Central memory CD4-positive, alpha-beta T cell (primary cell): ENCODE data around the gene NCMAP.
A peak's percentile ranks its signal among the peaks of the same experiment; 100 is the strongest.

Experiments
- DNase-seq: peaks from one replicate; pipeline ENCODE4 v3.0.0; 2022

Gene NCMAP

DNA sequence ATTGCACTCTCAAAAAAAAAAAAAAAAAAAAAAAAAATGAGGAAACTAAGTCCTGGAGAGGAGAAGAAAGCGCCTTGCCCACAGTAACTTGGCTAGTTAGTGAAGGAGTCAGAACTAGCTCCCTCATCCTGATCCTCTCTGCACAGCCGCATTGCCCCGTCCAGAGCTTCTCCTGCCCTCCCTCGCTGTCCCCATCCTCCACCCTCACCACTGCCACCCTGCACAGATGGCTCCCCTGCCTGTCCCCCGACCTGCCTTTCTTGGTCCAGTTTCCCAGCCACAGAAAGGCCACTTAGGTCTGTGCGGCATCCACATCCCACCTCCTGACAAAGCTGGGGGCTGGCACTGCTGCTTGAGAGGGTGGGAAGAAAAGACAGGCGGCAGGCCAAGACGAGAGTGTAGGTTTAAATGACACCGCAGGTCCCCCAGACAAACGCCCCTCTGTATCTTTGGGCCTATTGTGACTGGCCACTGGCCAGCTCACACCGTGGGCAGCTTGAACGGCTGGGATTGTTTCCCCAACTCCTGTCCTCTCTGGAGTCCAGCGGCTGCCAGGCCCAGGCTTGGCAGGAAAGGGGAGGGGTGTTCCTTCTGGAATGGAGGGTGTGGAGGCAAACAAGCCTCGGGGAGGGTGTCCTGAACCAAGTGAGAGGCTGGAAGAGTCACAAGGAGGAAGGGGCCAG lies 20.2 kb downstream of the NCMAP start:
- no peak for DNase-seq

GRCh38 chr1:24578846-24579245 lies 23.0 kb downstream of the NCMAP start:
- DNase-seq: no peak

DNA sequence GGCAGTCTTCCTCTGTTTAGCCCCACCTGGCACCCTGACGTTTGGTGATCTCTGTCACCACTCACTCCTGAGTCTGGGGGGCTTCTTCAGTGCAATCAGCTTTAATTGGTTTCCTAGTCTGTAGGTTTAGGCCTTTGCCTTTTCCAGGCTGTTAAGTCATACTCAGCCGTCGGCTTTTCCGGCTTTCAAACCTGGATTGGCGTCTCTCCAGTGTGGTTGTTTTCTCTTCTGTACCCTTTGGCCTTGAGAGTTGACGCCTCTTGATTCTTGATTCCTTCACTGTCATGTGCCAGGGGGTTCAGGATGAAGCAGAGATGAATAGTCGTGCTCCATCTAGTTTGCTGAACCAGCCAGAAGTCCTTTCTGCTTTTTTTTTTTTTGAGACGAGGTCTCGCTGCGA lies 24.9 kb downstream of the NCMAP start:
- DNase-seq: no peak

- DNase-seq: no peak
Observed at GRCh38 chr1:24584171-24584647, 28.3 kb downstream of the NCMAP start.

GRCh38 chr1:24586119-24586518 lies 30.2 kb downstream of the NCMAP start:
- no peak for DNase-seq

DNA sequence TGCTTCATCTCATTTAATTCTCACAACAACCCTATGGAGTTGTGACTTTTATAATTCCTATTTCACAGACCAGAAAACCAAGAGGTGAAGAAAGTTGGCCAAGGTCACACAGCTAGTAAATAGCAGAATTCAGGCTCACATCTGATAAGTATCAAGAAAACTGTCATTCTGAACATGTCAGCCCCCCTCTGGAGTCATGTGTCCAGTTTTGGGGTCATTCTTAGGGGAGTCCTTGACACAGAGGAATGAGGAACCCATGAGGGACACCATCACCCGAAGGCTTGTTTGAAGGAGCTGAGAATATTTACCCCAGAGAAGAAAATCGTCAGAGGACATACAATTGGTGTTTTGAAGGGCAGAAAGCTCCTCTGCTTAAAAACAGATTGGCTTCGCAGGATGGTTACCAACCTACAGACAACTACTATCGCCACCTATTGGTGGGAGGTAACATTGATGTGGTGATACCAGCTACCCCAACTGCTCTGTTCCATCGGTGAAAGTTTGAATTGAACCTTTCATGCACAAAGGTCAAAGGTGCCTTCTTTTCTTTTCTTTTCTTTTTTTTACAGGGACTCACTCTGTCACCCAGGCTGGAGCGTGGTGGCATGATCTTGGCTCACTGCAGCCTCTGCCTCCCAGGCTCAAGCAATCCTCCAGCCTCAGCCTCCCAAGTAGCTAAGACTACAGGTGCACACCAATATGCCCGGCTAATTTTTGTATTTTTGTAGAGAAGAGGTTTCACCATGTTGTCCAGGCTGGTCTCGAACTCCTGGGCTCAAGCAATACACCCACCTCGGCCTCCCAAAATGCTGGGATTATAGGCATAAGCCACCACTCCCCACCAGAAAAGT lies 31.3 kb downstream of the NCMAP start:
- DNase-seq: peak; percentile 71

- DNase-seq: no peak
Observed at GRCh38 chr1:24588573-24588972, 32.7 kb downstream of the NCMAP start.

DNA sequence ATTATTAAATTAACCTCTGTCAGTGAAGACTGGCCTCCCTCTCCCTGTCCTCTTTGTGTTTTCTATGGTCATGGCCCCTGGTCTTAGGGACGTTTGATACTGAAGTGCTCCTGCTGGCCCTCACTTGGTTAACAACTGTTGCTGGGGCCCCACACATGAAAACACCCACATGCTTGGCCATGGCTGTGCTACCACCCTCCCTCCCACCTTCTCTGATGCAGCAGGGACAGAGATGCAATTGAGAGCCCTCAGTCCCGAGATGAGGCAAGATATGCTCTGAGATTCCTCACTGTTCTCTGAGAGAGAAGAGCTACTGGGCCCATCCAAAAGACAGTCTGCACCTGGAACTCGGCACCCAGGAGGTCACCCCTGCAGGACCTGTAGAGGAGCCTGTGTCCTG lies 33.3 kb downstream of the NCMAP start:
- no peak for DNase-seq

DNA sequence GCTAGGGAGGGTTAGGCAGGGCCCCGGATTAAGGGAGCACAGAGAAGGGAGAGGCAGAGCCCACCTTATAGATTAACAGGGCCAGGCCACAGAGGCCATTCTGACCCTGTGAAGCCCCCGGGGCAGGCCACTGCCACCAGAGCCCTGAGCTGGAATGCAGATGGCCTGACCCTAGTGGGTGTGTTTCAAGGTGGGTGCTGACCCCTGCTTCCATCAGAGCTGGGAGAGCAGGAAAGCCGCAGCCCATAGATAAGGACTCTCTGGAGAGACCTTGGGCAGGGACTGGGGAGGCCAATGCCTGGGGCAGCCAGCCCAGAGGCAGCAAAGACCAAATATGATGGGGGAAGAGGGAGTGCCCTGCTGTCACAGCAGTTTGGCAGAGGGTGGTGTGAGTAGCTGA lies 35.9 kb downstream of the NCMAP start:
- DNase-seq: no peak

DNA sequence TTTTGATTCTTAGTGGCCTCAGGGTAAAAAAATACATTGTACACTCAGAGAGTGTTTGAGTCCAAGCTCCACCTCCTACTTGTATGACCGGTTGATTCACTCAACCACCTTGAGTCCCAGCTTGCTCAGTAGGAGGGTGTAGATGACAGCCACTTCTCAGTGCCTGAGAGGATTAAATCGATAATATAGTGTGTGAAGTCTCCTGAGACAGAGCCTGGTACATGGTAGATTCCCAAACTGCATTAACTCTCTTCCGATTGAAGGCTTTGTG lies 38.4 kb downstream of the NCMAP start:
- DNase-seq: no peak

GRCh38 chr1:24596401-24596880 lies 40.6 kb downstream of the NCMAP start:
- no peak for DNase-seq

- DNase-seq: no peak
Observed at GRCh38 chr1:24599265-24599664, 43.4 kb downstream of the NCMAP start.

DNA sequence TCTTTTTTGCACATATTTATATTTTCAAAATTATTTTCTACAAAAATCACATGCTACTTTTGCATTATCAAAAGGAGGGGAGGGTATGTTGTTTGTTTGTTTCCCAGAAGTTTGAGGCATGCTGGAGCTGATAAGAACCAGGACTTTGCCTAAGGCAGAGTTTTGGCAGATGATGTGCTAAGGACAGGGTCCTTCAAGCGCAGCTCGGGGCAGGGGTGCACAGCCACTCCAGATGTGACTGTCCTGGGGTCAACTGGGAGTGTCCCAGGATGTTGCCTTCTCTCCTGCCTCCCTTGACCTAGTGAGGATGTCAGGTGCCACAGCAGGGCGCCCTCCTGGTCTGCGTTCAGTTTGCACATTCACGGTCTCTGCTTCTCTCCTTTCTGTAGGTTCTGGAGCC lies 44.7 kb downstream of the NCMAP start:
- no peak for DNase-seq

DNA sequence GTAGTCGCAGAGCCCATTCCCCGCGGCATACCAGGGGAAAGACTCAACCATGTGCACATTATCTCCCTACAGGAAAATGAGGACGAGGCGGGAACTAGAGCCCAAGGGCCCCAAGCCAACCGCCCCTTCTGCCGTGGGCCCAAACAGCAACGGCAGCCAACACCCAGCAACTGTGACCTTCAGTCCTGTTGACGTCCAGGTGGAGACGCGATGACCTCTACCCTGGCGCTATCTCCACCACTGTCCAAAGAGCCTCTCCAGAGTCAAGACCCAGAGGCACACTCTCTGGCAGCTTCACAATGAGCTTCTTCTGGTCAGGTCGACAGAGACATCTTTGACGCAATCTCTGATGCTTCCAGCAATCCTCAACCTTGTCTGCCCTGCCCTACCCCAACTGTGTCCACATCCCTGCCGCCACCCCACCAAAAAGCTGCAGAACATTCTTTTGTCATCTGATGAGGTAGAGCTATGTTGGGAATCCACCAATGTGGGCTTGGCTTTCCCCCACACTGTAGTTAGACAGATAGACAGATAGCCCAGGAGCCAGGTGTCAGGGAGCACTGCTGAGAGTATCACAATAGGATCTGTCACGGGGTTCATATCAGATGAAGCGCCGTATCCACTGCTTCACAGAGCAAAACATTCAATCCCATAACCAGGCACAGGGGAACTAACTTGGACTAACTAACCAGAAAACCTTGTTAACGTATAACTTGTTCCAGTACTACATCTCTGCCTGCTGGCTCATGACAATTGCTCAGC lies 49.8 kb downstream of the NCMAP start:
- no peak for DNase-seq

- DNase-seq: no peak
Observed at GRCh38 chr1:24606296-24606605, 50.4 kb downstream of the NCMAP start.

DNA sequence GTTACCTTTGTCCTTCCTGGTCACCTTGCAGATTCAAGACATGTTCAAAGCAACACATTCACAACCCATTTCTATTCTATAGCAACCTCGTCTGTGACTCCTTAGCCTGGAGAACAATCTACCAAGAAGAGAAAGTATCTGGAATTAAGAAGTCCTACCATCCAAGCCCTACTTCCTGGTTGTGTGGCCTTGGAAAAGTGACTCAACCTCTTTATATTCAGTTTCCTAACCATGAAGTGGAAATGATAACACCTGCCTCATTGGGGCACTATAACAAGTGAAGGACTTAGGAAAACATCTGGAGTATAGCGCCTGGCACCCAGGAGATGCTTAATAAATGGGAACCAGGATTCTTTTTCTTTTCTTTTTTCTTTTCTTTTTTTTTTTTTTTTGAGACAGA lies 50.7 kb downstream of the NCMAP start:
- DNase-seq: no peak

GRCh38 chr1:24609949-24610517 lies 54.1 kb downstream of the NCMAP start:
- DNase-seq: no peak

GRCh38 chr1:24619376-24619775 lies 63.5 kb downstream of the NCMAP start:
- no peak for DNase-seq

GRCh38 chr1:24620678-24621077 lies 64.8 kb downstream of the NCMAP start:
- no peak for DNase-seq

DNA sequence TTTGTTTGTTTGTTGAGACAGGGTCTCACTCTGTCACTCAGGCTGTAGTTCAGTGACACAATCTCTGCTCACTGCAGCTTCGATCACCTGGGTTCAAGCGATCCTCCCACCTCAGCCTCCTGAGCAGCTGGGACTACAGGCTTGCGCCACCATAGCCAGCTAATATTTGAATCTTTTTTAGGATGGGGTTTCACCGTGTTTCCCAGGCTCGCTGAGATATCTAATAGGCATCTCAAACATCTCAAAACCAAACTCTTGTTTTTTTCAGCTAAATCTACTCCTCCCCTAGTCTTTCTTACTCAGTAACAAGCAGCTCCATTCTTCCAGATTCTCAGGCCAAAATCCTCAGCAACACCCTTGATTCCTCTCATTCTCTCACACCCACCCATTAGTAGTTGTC lies 65.2 kb downstream of the NCMAP start:
- DNase-seq: no peak

GRCh38 chr1:24622218-24622617 lies 66.3 kb downstream of the NCMAP start:
- no peak for DNase-seq

DNA sequence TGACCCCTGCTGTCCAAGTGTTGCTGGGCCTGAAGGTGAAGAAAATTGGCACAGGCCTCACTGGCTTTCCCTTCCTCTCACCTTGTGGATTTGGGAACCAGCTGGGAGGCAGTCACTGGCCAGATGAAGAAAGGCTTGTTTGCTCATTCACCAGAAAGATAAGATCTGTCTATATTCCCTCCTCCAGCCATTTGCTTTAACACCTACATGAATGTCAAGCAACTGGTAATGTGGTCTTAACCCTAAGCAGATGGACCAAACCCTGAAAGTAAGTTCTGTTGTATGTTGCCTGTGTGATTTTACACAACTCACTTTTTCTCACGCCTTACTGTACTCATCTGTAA lies 76.9 kb downstream of the NCMAP start:
- DNase-seq: no peak

- DNase-seq: peak; percentile 53
Observed at GRCh38 chr1:24635195-24635843, 79.4 kb downstream of the NCMAP start.
